T47D (cell line): ENCODE results near the gene NKTR.
A peak's percentile ranks its signal among the peaks of the same experiment; 100 is the strongest.
"Not testable (repeated sequence)": the region's sequence is repeated elsewhere in the genome, so short reads cannot be mapped to it uniquely, and the experiment has no call there.

ENCODE experiments used
- DNase-seq, 2 experiments: peaks; one replicate each; pipeline versions ENCODE4 v3.0.0 to v3.0.0-alpha.2; 2011 to 2012; ENCODE audit warnings: low read depth in 1 of 2, low spot score in 1 of 2
- JUND ChIP-seq: IDR thresholded peaks from 2 replicates; pipeline ENCODE4 v1.6.1; 2012; ENCODE audit warnings: low read depth
- in situ Hi-C: cut with HindIII; loops from 2 replicates; pipeline ENCODE4 v1.10.0; 2016; ENCODE audit warnings: low sequenced_read_pairs, low pct_unique_long_range_greater_than_20kb

The NKTR gene

GRCh38 chr3:42600111-42600957 is at the start of gene NKTR:
Gene NKTR, plus strand, starts transcription at chr3:42600686. Its CDS starts 321 bp downstream, at chr3:42601007.
- in situ Hi-C loops: no loop called here
- TF ChIP-seq JUND: no peak
- DNase-seq: peak; percentile 86 to 100

GRCh38 chr3:42552830-42553229 is 47.7 kb upstream of the NKTR start:
- in situ Hi-C loops: no loop called here

GRCh38 chr3:42556089-42556632 is 44.3 kb upstream of the NKTR start:
- TF ChIP-seq JUND: no peak
- in situ Hi-C loops: no loop called here
- no peak for DNase-seq

More at GRCh38 chr3:42552830-42553229, 47.7 kb upstream of the NKTR start:
- DNase-seq: no peak
- TF ChIP-seq JUND: no peak

GRCh38 chr3:42556817-42557216 is 43.7 kb upstream of the NKTR start:
- DNase-seq, in situ Hi-C loops: not testable (repeated sequence)

- TF ChIP-seq JUND: no peak
- in situ Hi-C loops: no loop called here
- peak in 1 of 2 experiments; percentile 77 for DNase-seq
Measured at GRCh38 chr3:42557854-42558253, 42.6 kb upstream of the NKTR start.

- in situ Hi-C loops: no loop called here
- no peak for TF ChIP-seq JUND
- no peak for DNase-seq
Measured at GRCh38 chr3:42562047-42562907, 38.2 kb upstream of the NKTR start.

- no peak for DNase-seq
- in situ Hi-C loops: no loop called here
- TF ChIP-seq JUND: no peak
Measured at GRCh38 chr3:42569593-42570142, 30.8 kb upstream of the NKTR start.

GRCh38 chr3:42572278-42572677 is 28.2 kb upstream of the NKTR start:
- in situ Hi-C loops: no loop called here
- no peak for TF ChIP-seq JUND
- DNase-seq: peak in 1 of 2 experiments; percentile 70

GRCh38 chr3:42575137-42575741 is 25.2 kb upstream of the NKTR start:
- in situ Hi-C loops: no loop called here

GRCh38 chr3:42578054-42578453 is 22.4 kb upstream of the NKTR start:
- DNase-seq: no peak
- in situ Hi-C loops: no loop called here
- no peak for TF ChIP-seq JUND

More at GRCh38 chr3:42575137-42575741, 25.2 kb upstream of the NKTR start:
- no peak for TF ChIP-seq JUND
- no peak for DNase-seq

GRCh38 chr3:42579346-42579745 is 21.1 kb upstream of the NKTR start:
- DNase-seq, in situ Hi-C loops: not testable (repeated sequence)

GRCh38 chr3:42581400-42581708 is 19.1 kb upstream of the NKTR start:
- peak in 1 of 2 experiments; percentile 15 for DNase-seq
- no peak for TF ChIP-seq JUND
- in situ Hi-C loops: no loop called here
